ENCODE measurements around the gene ZNF547.

ZNF547 gene

GRCh38 chr19:57376151-57376550 lies 12.8 kb downstream of the ZNF547 start:
- DNase-seq: no peak

- DNase-seq: no peak
These were observed 14.3 kb downstream of the ZNF547 start for GRCh38 chr19:57377498-57378146.

- no peak for DNase-seq
These were observed 17.6 kb downstream of the ZNF547 start for GRCh38 chr19:57380923-57381322.

- DNase-seq: no peak
These were observed 19.6 kb downstream of the ZNF547 start for GRCh38 chr19:57382806-57383488.

- no peak for DNase-seq
These were observed 25.9 kb downstream of the ZNF547 start for GRCh38 chr19:57389194-57389729.

- peak; percentile 97 for DNase-seq
These were observed 26.6 kb downstream of the ZNF547 start, which contains the start of gene ZNF548 for GRCh38 chr19:57389730-57390598. Gene ZNF548, plus strand, starts transcription at chr19:57389854. Its CDS starts 246 bp downstream, at chr19:57390100.

- no peak for DNase-seq
These were observed 32.4 kb downstream of the ZNF547 start for GRCh38 chr19:57395710-57396109.

- DNase-seq: no peak
These were observed 35.5 kb downstream of the ZNF547 start for GRCh38 chr19:57398868-57399267.

- no peak for DNase-seq
These were observed 40.6 kb downstream of the ZNF547 start for GRCh38 chr19:57403737-57404563.

- DNase-seq: no peak
These were observed 43.3 kb downstream of the ZNF547 start for GRCh38 chr19:57406516-57407123.

GRCh38 chr19:57410877-57411671 lies 47.7 kb downstream of the ZNF547 start, which contains the start of gene ZNF17:
Gene ZNF17, plus strand, starts transcription at chr19:57411161. Its CDS starts 2,455 bp downstream, at chr19:57413616.
- DNase-seq: peak; percentile 87

GRCh38 chr19:57419439-57419838 lies 56.1 kb downstream of the ZNF547 start:
- DNase-seq: no peak

- DNase-seq: no peak
These were observed 57.7 kb downstream of the ZNF547 start for GRCh38 chr19:57421037-57421436.

All from NCI-H774 (cell line).